ENCODE results near the gene PRKAR2B.
"Not testable (repeated sequence)": the region's sequence is repeated elsewhere in the genome, so short reads cannot be mapped to it uniquely, and the experiment has no call there.

Gene PRKAR2B

GRCh38 chr7:107152011-107152410 is 107.5 kb downstream of the PRKAR2B start:
- Histone ChIP-seq H3K27ac (ENCODE audit: low read length) (no peak overlapping the region), H3K4me3 (ENCODE audit: low read length) (no peak overlapping the region), H4K20me1 (ENCODE audit: insufficient read depth, low read length) (no peaks in the 10 kb centered on the region), H3K79me2 (ENCODE audit: low read length) (no peaks in the 10 kb centered on the region), H3K27me3 (ENCODE audit: low read depth, low read length) (no peaks in the 10 kb centered on the region), H3K36me3 (replicated peaks; ENCODE audit: low read depth, low read length) (peaks cover 2% of the 10 kb centered on the region), H2AFZ (ENCODE audit: low read depth, low read length) (no peak overlapping the region), H3K9me3 (ENCODE audit: insufficient read depth, low read length) (no peaks in the 10 kb centered on the region), H3K9ac (ENCODE audit: low read length) (no peak overlapping the region), H3K4me2 (ENCODE audit: low read length) (no peak overlapping the region), H3K4me1 (ENCODE audit: low read length) (peaks cover 15% of the 10 kb centered on the region)
- TF ChIP-seq, protein P1, sequence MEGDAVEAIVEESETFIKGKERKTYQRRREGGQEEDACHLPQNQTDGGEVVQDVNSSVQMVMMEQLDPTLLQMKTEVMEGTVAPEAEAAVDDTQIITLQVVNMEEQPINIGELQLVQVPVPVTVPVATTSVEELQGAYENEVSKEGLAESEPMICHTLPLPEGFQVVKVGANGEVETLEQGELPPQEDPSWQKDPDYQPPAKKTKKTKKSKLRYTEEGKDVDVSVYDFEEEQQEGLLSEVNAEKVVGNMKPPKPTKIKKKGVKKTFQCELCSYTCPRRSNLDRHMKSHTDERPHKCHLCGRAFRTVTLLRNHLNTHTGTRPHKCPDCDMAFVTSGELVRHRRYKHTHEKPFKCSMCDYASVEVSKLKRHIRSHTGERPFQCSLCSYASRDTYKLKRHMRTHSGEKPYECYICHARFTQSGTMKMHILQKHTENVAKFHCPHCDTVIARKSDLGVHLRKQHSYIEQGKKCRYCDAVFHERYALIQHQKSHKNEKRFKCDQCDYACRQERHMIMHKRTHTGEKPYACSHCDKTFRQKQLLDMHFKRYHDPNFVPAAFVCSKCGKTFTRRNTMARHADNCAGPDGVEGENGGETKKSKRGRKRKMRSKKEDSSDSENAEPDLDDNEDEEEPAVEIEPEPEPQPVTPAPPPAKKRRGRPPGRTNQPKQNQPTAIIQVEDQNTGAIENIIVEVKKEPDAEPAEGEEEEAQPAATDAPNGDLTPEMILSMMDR (IDR thresholded peaks at IDR 0.05; ENCODE audit: low read depth, low read length) = no peak
- no peak for TF ChIP-seq EZH2phosphoT487 (IDR thresholded peaks at IDR 0.05; ENCODE audit: low read depth)

DNA sequence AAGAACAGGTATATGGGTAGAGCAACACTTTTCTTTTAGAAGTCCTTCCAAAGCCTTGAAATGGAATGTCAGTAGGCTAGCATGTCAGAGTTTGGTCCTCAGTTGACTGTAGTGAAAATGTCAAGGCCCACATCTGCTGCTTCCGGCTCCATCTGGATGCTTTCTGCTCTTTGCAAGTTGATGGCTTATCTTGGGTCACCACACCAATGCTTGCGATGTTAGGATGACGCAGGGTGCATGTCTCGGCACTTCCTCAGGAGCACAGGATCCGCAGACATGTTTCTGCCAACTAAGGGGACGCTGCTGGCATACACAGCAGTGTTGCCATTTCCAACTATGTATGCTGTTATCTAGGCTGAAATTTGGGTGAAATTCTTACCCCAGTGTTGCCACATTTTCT is 110.3 kb downstream of the PRKAR2B start:
- Histone ChIP-seq H3K4me3 (ENCODE audit: low read length) (no peak overlapping the region), H3K27me3 (ENCODE audit: low read depth, low read length) (no peaks in the 10 kb centered on the region), H3K27ac (ENCODE audit: low read length) (no peak overlapping the region), H3K4me1 (ENCODE audit: low read length) (peaks cover 3% of the 10 kb centered on the region), H2AFZ (ENCODE audit: low read depth, low read length) (no peak overlapping the region), H3K79me2 (ENCODE audit: low read length) (no peaks in the 10 kb centered on the region), H3K4me2 (ENCODE audit: low read length) (no peak overlapping the region), H3K9me3 (ENCODE audit: insufficient read depth, low read length) (no peaks in the 10 kb centered on the region), H3K9ac (ENCODE audit: low read length) (no peak overlapping the region), H4K20me1 (ENCODE audit: insufficient read depth, low read length) (no peaks in the 10 kb centered on the region), H3K36me3 (replicated peaks; ENCODE audit: low read depth, low read length) (peaks cover 5% of the 10 kb centered on the region)
- TF ChIP-seq, protein P1 (IDR thresholded peaks at IDR 0.05; ENCODE audit: low read depth, low read length) = no peak
- TF ChIP-seq EZH2phosphoT487 (IDR thresholded peaks at IDR 0.05; ENCODE audit: low read depth) = no peak

DNA sequence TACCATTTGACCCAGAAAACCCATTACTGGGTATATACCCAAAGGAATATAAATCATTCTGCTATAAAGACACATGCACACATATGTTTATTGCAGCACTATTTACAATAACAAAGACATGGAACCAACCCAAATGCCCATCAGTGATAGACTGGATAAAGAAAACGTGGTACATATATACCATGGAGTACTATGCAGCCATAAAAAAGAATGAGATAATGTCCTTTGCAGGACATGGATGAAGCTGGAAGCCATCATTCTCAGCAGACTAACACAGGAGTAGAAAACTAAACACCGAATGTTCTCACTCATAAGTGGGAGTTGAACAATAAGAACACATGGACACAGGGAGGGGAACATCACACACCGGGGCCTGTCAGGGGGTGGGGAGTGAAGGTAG is 111.2 kb downstream of the PRKAR2B start:
- H3K27me3 ChIP-seq (ENCODE audit: low read depth, low read length); H2AFZ ChIP-seq (ENCODE audit: low read depth, low read length); H3K9ac ChIP-seq (ENCODE audit: low read length); H3K36me3 ChIP-seq (replicated peaks; ENCODE audit: low read depth, low read length); H4K20me1 ChIP-seq (ENCODE audit: insufficient read depth, low read length); H3K9me3 ChIP-seq (ENCODE audit: insufficient read depth, low read length); H3K79me2 ChIP-seq (ENCODE audit: low read length); H3K4me3 ChIP-seq (ENCODE audit: low read length); H3K4me1 ChIP-seq (ENCODE audit: low read length); H3K4me2 ChIP-seq (ENCODE audit: low read length); H3K27ac ChIP-seq (ENCODE audit: low read length): not testable (repeated sequence)

- no peaks in the 10 kb centered on the region for H4K20me1 ChIP-seq (ENCODE audit: insufficient read depth, low read length)
- TF ChIP-seq, protein P1 (IDR thresholded peaks at IDR 0.05; ENCODE audit: low read depth, low read length) = no peak
- TF ChIP-seq EZH2phosphoT487 (IDR thresholded peaks at IDR 0.05; ENCODE audit: low read depth) = no peak
- H3K4me1 ChIP-seq (ENCODE audit: low read length) = no peaks in the 10 kb centered on the region
- no peak overlapping the region for H2AFZ ChIP-seq (ENCODE audit: low read depth, low read length)
- H3K9ac ChIP-seq (ENCODE audit: low read length) = no peak overlapping the region
- H3K4me2 ChIP-seq (ENCODE audit: low read length) = no peak overlapping the region
- H3K27me3 ChIP-seq (ENCODE audit: low read depth, low read length) = no peaks in the 10 kb centered on the region
- no peaks in the 10 kb centered on the region for H3K9me3 ChIP-seq (ENCODE audit: insufficient read depth, low read length)
- no peaks in the 10 kb centered on the region for H3K79me2 ChIP-seq (ENCODE audit: low read length)
- peaks cover 8% of the 10 kb centered on the region for H3K36me3 ChIP-seq (replicated peaks; ENCODE audit: low read depth, low read length)
- no peak overlapping the region for H3K4me3 ChIP-seq (ENCODE audit: low read length)
- no peak overlapping the region for H3K27ac ChIP-seq (ENCODE audit: low read length)
Observed at GRCh38 chr7:107157091-107157490, 112.6 kb downstream of the PRKAR2B start.

DNA sequence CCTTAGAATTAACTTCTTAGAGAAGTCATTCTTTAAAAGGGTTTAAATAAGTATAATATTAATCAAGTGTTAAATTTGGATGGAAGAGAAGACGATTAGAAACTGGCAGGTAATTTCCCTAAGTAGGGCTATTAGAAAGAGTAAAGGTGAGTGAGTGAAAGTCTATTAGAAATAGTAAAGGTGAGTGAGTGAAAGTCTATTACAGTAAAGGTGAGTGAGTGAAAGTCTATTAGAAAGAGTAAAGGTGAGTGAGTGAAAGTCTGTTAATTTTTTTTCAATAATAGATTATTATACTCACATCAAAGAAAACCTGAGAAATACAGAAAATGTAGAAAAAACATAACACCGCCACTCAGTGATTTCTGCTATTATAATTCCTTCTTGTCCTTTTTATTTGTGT is 113.5 kb downstream of the PRKAR2B start:
- Histone ChIP-seq H3K9ac (ENCODE audit: low read length) (no peak overlapping the region), H3K4me2 (ENCODE audit: low read length) (no peak overlapping the region), H3K79me2 (ENCODE audit: low read length) (no peaks in the 10 kb centered on the region), H3K27me3 (ENCODE audit: low read depth, low read length) (no peaks in the 10 kb centered on the region), H2AFZ (ENCODE audit: low read depth, low read length) (no peak overlapping the region), H3K4me1 (ENCODE audit: low read length) (no peaks in the 10 kb centered on the region), H3K27ac (ENCODE audit: low read length) (no peak overlapping the region), H3K4me3 (ENCODE audit: low read length) (no peak overlapping the region), H3K36me3 (replicated peaks; ENCODE audit: low read depth, low read length) (peaks cover 8% of the 10 kb centered on the region), H4K20me1 (ENCODE audit: insufficient read depth, low read length) (no peaks in the 10 kb centered on the region), H3K9me3 (ENCODE audit: insufficient read depth, low read length) (no peaks in the 10 kb centered on the region)
- TF ChIP-seq, protein P1 (IDR thresholded peaks at IDR 0.05; ENCODE audit: low read depth, low read length) = no peak
- TF ChIP-seq EZH2phosphoT487 (IDR thresholded peaks at IDR 0.05; ENCODE audit: low read depth) = no peak

Measured in OCI-LY3 (cell line).